ENCODE data around the gene TOR3A. TPM values are rescaled to one million over a fixed set of nuclear protein-coding genes. Genes with fewer than 3 reads are reported as not detected.

The TOR3A gene
- total and polyA plus RNA-seq, 2 donors (not counting 1 experiment from before 2014, with no cell fraction given) = 49.9 to 65.6 TPM

DNA sequence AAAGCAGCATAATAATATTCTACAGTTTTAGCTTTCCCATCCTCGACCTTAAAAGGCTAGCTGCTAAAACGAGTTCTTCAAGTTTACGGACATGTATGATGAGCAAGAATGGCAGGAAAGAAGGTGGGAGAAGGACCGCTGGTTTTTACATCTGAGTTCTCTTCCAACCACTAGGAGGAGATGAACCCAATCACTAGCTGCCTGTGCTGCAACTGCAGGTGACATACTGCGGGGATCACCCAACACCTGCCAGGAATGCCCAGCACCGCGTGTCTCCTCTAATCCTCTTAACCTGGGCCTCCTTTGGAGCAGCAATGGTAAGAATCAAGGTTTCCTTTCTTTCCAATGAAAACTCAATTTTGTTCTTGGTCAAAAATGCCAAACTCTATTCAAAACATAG lies 23.5 kb downstream of the TOR3A start:
- Histone ChIP-seq H3K36me3 (replicated peaks in 1 of 2; ENCODE audit: control extremely low read depth in 1 of 2, control insufficient read depth in 1 of 2, extremely low read depth in 1 of 2, insufficient read depth in 2 of 2, low read length in 1 of 2) (peaks cover 0 to 28% of the 10 kb centered on the region in 2 experiments), H3K4me2 (replicated peaks; ENCODE audit: low read depth, low read length, poor library complexity, severe bottlenecking) (no peak overlapping the region), H3K79me2 (ENCODE audit: control insufficient read depth, insufficient read depth, low read length) (no peaks in the 10 kb centered on the region), H3K4me1 (ENCODE audit: control insufficient read depth in 2 of 2, insufficient read depth in 2 of 2, low read length in 2 of 2) (no peaks in the 10 kb centered on the region), H3K4me3 (ENCODE audit: control extremely low read depth in 1 of 5, extremely low read depth in 1 of 5, insufficient read depth in 1 of 5, low read depth in 2 of 5, low read length in 4 of 5) (no peak overlapping the region), H3K27me3 (replicated peaks in 1 of 4; ENCODE audit: control extremely low read depth in 1 of 4, control insufficient read depth in 3 of 4, insufficient read depth in 4 of 4, low read length in 3 of 4) (no peaks in the 10 kb centered on the region), H4K20me1 (ENCODE audit: control insufficient read depth, insufficient read depth, low read length, poor library complexity, severe bottlenecking) (no peaks in the 10 kb centered on the region), H3K27ac (ENCODE audit: low read length in 2 of 2) (no peak overlapping the region), H2AFZ (ENCODE audit: insufficient read depth, low read depth, low read length, poor library complexity, severe bottlenecking) (no peak overlapping the region), H3K9ac (ENCODE audit: low read length) (no peak overlapping the region), H3K9me3 (ENCODE audit: control extremely low read depth in 1 of 3, control insufficient read depth in 2 of 3, insufficient read depth in 1 of 3, low read length in 2 of 3) (no peaks in the 10 kb centered on the region)
- no peak for ATAC-seq (ENCODE audit: low read depth)
- TF ChIP-seq, protein P1, sequence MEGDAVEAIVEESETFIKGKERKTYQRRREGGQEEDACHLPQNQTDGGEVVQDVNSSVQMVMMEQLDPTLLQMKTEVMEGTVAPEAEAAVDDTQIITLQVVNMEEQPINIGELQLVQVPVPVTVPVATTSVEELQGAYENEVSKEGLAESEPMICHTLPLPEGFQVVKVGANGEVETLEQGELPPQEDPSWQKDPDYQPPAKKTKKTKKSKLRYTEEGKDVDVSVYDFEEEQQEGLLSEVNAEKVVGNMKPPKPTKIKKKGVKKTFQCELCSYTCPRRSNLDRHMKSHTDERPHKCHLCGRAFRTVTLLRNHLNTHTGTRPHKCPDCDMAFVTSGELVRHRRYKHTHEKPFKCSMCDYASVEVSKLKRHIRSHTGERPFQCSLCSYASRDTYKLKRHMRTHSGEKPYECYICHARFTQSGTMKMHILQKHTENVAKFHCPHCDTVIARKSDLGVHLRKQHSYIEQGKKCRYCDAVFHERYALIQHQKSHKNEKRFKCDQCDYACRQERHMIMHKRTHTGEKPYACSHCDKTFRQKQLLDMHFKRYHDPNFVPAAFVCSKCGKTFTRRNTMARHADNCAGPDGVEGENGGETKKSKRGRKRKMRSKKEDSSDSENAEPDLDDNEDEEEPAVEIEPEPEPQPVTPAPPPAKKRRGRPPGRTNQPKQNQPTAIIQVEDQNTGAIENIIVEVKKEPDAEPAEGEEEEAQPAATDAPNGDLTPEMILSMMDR (IDR thresholded peaks at IDR 0.05) = no peak
- no peak for TF ChIP-seq EZH2 (IDR thresholded peaks at IDR 0.05; ENCODE audit: borderline replicate concordance, insufficient read depth, low read depth, low read length, poor library complexity, severe bottlenecking)
- POLR2A ChIA-PET = no interaction called here
- intact Hi-C loops (cut with micrococcal nuclease) = no loop called here
- no peaks in the 10 kb centered on the region for H3K9me3 Mint-ChIP-seq (ENCODE audit: insufficient read depth)
- peak; percentile 25 for DNase-seq
- no peaks in the 10 kb centered on the region for H3K27me3 Mint-ChIP-seq
- no peaks in the 10 kb centered on the region for H3K4me1 Mint-ChIP-seq
- CTCF ChIA-PET = interaction anchor here (0.9 to 1.6 kb wide), 4 partner anchors 16 to 704 kb away, joined by 3 to 6 read pairs (median 4); no protein-coding TSS in a partner anchor
- 87% methylated on average over 3 of the region's 7 CpGs for WGBS (ENCODE audit: insufficient coverage)
- H3K27ac Mint-ChIP-seq = no peak overlapping the region
- no peak overlapping the region for H3K4me3 Mint-ChIP-seq

DNA sequence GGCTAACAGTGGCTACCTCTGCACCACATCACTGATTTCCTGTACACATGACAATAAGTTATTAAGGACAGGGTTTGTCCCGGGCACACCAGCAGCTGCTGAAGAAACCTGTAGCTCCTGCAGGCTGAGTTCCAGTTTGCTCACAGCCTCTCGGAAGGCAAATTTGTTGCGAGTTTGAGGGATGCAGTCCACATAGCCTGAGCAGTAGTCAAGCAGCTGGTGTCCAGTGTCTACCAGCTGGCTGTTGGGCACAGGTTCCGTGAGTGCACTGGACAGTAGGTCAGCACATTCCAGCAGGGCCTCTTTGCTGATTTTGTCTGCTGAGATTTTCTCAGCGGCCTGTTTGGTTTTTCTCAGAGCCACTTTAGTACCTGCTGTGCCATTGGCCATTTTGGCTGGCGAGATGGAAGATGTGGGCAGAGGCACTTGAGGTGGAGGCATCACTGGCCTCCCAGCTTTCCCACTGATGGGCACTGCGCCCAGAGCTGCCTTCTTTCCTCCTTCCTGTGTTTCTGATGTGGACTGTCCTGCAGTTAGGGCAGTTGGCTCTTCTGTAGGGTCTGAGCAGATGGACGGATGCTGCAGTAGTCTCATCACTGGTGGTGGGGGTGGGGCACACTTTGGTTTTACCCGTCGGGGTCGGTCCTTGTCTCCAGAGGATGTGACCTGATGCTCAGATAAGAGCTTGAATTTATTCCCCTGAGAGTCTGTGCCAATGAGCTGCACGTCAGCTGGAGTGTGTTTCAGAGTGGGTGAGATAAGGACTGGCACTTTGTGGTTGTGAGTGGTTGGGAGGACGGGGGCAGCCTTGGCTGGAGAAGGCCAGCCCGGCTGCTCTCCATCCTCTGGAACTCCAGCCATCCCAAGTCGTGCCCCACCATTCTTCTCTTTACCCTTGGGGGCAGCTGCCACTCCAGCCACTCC lies 26.1 kb downstream of the TOR3A start:
- Histone ChIP-seq H3K9me3 (ENCODE audit: control extremely low read depth in 1 of 3, control insufficient read depth in 2 of 3, insufficient read depth in 1 of 3, low read length in 2 of 3) (no peaks in the 10 kb centered on the region), H3K36me3 (replicated peaks in 1 of 2; ENCODE audit: control extremely low read depth in 1 of 2, control insufficient read depth in 1 of 2, extremely low read depth in 1 of 2, insufficient read depth in 2 of 2, low read length in 1 of 2) (peaks cover 0 to 34% of the 10 kb centered on the region in 2 experiments), H3K4me1 (ENCODE audit: control insufficient read depth in 2 of 2, insufficient read depth in 2 of 2, low read length in 2 of 2) (no peaks in the 10 kb centered on the region), H3K4me2 (replicated peaks; ENCODE audit: low read depth, low read length, poor library complexity, severe bottlenecking) (no peak overlapping the region), H3K4me3 (ENCODE audit: control extremely low read depth in 1 of 5, extremely low read depth in 1 of 5, insufficient read depth in 1 of 5, low read depth in 2 of 5, low read length in 4 of 5) (no peak overlapping the region), H3K27ac (ENCODE audit: low read length in 2 of 2) (no peak overlapping the region), H3K79me2 (ENCODE audit: control insufficient read depth, insufficient read depth, low read length) (no peaks in the 10 kb centered on the region), H4K20me1 (ENCODE audit: control insufficient read depth, insufficient read depth, low read length, poor library complexity, severe bottlenecking) (no peaks in the 10 kb centered on the region), H3K27me3 (replicated peaks in 1 of 4; ENCODE audit: control extremely low read depth in 1 of 4, control insufficient read depth in 3 of 4, insufficient read depth in 4 of 4, low read length in 3 of 4) (no peaks in the 10 kb centered on the region), H2AFZ (ENCODE audit: insufficient read depth, low read depth, low read length, poor library complexity, severe bottlenecking) (no peak overlapping the region), H3K9ac (ENCODE audit: low read length) (no peak overlapping the region)
- Mint-ChIP-seq H3K4me3 (no peak overlapping the region), H3K9me3 (ENCODE audit: insufficient read depth) (no peaks in the 10 kb centered on the region), H3K27me3 (no peaks in the 10 kb centered on the region), H3K27ac (no peak overlapping the region), H3K4me1 (no peaks in the 10 kb centered on the region)
- TF ChIP-seq, protein P1 (IDR thresholded peaks at IDR 0.05) = no peak
- POLR2A ChIA-PET = no interaction called here
- intact Hi-C loops (cut with micrococcal nuclease) = no loop called here
- DNase-seq (no peak), ATAC-seq (ENCODE audit: low read depth) (no peak)
- CTCF ChIA-PET = no interaction called here
- 90% methylated on average over 13 of the region's 15 CpGs for WGBS (ENCODE audit: insufficient coverage)

All from B cell (primary cell).